Suprapubic skin (tissue), 4 donors: ENCODE measurements around the gene POFUT1.

Experiments used
- CTCF ChIP-seq, 2 donors: fragments of 200-600 bp in 1 of 2; fragments of 450-650 bp in 1 of 2; sonication (generic) in 1 of 2; IDR thresholded peaks; one replicate each; pipeline ENCODE4 v1.5.1; 2016 to 2019; ENCODE audit warnings: antibody characterized with exemption in 2 of 2, mild to moderate bottlenecking in 1 of 2, moderate library complexity in 1 of 2
- POLR2A ChIP-seq, 2 donors: fragments of 450-650 bp; IDR thresholded peaks; one replicate each; pipeline ENCODE4 v1.6.1; 2017; ENCODE audit warnings: antibody characterized with exemption in 2 of 2, mild to moderate bottlenecking in 2 of 2, moderate library complexity in 2 of 2
- POLR2AphosphoS5 ChIP-seq, 3 donors: sonication (generic); formaldehyde crosslinking; IDR thresholded peaks; one replicate each; pipeline ENCODE4 v1.6.1; 2017; ENCODE audit warnings: antibody characterized with exemption in 3 of 3

DNA sequence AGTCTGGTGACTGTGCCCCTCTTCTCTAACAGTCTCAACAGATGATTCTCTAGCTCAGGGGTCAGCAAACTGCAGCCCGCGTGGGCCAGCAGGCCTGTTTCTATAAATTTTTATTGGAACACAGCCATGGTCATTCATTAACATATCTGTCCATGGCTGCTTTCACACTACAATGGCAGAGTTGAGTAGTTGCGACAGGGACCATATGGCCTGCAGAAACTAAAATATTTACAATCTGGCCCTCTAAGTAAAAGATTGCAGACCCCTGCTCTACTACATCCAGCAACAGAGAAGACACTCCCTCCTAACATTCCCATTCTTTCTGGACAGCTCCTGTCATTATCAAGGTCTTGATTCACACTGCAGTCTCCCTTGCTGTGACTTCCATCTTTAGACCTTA lies 45.3 kb upstream of the POFUT1 start:
- TF ChIP-seq CTCF (IDR thresholded peaks at IDR 0.05) (no peak), POLR2A (IDR thresholded peaks at IDR 0.05) (no peak), POLR2AphosphoS5 (IDR thresholded peaks at IDR 0.05) (no peak)
